Right lung (tissue), 5 donors: ENCODE data around the gene KLC1. TPM values are rescaled to one million over a fixed set of nuclear protein-coding genes. Genes with fewer than 3 reads are reported as not detected.

ENCODE experiments used
- DNase-seq, 2 donors: peaks; one replicate each; pipeline ENCODE4 v3.0.0-alpha.2; 2013
- polyA plus RNA-seq, 5 donors: library from polyadenylated mRNA; unstranded; fragments of 120-200 nt; gene quantifications; one replicate each; pipeline versions ENCODE4 v1.2.1 to v1.2.3, GENCODE V29; 2013; ENCODE audit warnings: inconsistent platforms in 1 of 5, low replicate concordance in 1 of 5; ENCODE audit not compliant: insufficient read length in 5 of 5, insufficient read depth in 1 of 5

Gene KLC1
- polyA plus RNA-seq, 5 donors, result 111 to 152 (median 142) TPM

DNA sequence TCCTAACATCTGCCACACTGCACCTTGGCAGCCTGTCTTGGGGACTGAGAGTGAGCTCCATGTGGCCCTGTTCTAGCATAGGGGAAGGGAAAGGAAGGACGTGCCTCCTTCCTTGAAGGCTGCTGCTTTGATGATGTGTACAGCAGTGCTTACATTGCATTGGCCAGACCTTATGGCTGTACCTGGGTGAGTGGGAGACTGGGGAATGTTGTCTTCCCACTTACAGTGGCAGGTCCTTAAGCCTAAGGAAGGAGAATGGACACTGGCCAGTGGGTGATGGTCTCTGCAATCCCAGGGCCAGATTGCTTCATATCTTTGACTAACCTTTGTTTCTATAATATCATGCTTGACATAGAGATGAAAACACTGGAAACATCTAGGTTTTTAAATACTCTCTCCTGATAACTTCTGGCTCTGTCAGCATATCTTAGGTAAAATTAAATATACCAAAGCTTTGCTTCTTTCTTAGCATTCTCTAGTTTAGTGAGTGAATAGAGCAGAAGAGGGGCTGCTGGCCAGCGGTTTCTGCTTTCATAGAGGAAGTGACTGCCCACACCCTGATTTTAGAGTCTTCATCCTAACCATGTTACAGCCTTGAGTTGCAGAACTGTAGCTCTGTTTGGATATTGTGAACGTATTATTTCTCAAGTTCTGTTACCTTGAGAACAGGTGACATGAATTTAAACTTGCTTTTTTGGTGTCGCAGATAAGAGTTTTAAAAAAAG, 27.2 kb downstream of the KLC1 start:
- DNase-seq, result no peak

DNA sequence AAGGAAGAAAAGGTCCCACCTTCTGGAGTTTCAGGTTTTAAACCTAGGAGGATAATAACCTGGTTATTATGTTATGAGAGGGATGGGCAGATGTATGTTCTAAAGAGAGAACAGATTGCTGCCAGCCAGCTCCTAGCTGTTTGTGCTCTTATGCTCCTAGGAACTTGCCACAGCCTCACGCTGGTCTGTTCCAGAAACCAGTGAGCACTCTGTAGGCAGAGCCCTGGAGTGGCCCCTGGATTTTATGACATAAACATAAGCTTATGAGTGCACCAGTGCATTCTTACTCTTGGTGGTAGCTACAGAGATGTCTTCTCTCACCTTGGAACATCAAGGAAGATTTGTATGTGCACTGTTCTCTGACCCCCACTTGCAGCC, 27.7 kb downstream of the KLC1 start:
- no peak for DNase-seq

DNA sequence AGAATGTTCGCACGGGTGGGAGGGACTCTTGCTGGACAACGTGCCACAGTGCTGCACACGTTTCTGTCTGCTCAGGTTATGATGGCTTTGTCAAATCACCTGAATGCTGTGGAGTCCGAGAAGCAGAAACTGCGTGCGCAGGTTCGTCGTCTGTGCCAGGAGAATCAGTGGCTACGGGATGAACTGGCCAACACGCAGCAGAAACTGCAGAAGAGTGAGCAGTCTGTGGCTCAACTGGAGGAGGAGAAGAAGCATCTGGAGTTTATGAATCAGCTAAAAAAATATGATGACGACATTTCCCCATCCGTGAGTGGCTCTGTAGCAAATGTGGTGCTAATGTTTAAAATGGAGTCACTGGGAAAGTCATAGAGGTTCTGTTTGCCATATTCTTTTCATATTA, 28.5 kb downstream of the KLC1 start:
- DNase-seq, result no peak

DNA sequence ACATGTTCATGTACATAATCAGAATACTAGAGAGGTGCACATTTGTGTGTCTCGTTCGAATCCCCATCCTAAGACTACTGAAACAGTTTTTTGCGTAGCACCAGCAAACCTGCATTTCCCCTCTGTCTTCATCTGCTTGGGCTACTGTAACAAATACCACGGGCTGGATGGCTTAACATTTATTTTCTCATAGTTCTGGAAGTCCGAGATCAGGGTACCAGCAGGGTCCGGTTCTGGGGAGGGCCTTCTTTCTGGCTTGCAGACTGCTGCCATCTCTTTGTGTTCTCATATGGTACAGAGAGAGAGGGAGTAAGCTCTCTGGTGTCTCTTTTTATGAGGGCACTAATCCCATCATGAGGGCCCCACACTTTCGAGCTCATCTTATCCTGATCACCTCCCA, 30.6 kb downstream of the KLC1 start:
- DNase-seq, result no peak

DNA sequence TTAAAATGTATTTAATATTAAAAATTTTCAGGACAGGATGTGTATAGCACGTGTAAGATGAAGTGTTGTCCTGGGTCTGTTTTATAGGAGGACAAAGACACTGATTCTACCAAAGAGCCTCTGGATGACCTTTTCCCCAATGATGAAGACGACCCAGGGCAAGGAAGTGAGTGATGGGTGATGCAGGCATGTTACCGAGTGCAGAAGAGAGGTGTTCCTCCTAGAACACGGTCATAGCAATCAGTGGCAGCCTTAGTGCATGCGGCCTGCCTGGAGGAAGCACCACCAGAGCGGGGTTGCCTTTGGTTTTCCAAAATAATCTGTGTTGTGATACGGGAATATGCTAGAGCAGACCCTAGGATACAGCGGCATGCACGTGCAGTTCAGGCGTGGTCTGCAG, 33.0 kb downstream of the KLC1 start:
- no peak for DNase-seq

DNA sequence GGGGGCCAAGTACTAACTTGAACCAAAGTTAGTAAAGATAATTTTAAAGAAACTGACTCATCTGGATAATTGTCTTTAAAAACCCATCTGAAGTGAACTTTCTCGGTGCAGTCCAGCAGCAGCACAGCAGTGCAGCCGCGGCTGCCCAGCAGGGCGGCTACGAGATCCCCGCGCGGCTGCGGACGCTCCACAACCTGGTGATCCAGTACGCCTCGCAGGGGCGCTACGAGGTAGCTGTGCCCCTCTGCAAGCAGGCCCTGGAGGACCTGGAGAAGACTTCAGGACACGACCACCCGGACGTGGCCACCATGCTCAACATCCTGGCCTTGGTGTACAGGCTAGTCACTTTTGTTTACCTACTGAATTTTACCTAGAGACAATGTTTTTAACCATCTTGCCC, 33.6 kb downstream of the KLC1 start:
- DNase-seq, result no peak

DNA sequence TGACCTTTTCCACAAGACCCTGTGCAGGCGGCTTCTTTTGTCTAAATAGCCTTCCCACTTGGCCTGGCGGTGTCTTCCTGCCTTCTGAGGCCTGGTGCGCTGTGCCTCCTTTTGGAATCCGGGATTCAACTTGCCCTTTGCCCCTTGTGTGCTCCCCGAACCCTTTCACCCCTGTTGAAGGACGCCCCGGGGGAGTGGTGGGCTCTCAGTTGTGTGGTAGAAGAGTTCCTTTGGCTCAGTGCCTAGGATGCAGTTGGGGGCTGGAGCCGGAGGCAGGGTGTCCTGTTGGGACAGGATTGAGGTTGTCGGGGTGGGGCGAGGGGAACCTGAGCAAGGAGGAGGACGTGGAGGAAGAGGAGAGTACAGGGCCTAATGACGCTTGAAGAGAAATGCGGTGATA, 34.5 kb downstream of the KLC1 start:
- DNase-seq, result no peak

DNA sequence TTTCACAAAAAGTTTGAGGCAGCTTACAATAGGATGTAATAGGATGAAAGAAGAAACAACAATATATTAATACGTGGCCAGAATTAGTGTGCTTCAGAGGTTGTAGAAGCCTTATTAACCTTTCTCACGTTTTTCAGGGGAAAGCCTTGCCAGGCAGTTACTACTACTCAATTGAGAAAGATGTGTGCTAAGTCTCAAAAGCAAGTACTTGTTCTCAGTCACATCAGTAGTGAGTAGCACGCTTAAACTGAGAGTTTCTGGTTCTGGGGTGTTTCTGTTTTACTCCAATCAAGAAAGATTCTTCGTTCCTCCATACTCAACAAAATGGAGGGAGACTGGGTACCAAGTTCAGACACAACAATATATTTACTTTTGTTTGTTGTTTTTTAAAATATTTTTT, 38.7 kb downstream of the KLC1 start:
- no peak for DNase-seq

DNA sequence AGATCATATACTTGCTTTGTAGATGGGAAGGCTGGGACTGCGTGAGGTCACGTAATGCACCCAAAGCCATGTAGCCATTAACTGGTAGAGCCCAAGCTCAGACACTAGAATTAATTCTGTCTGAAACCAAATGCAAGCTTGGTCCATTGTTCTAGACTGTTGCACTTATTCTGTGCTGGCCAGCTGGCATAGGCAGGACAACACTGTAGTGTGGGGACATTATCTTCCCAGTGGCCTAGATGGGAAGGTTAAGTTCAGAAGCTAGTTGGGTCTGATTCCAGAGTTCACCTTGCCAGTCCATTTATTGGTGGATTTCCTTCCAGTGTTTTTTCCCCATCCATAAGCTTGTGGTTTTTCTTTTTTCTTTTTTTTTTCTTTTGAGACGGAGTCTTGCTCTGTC, 39.1 kb downstream of the KLC1 start:
- DNase-seq, result no peak

DNA sequence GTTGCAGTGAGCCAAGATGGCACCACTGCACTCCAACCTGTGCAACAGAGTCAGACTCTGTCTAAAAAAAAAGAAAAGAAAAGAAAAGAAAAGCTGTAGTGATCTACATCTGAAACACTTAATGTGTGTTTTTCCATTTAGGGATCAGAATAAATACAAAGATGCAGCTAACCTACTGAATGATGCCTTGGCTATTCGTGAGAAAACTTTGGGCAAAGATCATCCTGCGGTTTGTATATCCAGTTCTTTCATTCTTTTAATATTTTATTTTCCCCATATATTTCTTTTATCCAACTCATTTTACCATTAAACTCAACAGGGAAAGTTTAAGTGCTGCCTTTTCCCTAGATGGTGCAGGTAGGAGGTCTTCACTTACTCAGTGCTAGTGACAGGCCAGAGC, 40.4 kb downstream of the KLC1 start:
- no peak for DNase-seq

DNA sequence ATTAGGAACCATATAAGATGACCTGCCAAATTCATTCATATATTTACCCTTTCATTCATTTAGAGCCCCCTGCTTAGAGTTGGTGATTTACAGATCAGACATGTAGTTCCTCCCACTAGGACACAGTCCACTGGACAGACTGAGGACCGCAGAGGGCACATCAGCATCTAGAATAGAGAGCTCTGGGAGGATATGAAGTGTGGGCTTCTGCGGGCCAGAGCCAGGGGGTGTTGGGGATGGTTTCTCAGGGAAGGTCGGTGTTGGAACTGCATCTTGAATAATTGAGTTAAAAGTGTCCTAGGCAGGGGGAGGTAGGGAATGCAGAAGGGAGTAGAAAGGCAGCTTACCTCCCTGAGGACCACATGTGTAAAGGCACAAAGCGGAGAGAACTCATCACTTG, 42.9 kb downstream of the KLC1 start:
- DNase-seq, result no peak

DNA sequence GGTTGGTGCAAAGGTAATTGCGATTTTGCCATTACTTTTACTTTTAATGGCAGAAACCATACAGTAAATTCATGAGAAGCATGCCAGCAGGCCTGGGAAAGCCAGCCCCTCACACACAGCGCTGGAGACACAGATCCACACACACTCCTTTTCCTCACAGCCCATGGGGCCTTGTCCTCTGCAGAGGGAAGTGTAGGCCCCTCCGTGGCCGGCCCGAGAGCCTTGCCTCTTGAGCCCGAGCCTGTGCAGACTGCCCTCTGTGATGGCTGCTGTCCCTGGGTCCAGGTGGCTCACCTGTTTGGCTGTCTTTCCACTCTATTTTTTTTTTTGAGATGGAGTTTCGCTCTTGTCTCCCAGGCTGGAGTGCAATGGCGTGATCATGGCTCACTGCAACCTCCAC, 46.9 kb downstream of the KLC1 start:
- no peak for DNase-seq

DNA sequence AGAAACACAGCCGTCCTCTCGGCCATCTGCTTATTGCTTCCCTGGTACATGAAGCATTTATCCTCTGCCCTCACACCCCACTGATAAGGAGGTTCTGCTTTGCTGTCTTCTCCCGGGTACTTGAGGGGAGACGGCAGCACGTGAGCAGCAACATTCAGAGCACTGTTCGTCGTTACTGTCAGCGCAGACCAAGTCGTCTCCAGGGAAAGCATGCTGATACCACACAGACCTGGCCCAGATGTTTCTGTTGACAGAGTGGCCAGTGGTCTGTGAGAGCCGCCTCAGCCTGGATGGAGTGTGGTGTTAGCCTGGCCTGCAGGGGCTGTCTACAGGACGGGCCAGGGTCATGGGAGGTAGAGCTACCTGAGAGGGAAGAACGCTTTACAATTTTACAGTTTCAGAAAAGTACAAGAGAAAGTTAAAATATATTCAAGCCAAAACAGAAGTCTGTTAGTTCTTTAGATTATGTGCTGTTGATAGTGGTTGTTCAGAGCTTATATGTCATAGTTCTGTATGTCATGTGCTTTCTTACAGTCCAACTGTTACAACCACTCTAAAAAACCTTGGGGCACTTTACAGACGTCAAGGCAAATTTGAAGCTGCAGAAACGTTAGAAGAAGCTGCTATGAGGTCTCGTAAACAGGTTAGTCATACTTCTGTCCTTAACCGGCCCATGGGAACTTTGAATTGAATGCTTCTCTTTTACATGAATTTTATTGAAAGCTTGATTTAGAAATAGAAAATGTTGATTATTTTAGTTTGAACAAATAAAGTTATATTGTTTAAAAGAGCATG, 48.1 kb downstream of the KLC1 start:
- DNase-seq, result no peak

DNA sequence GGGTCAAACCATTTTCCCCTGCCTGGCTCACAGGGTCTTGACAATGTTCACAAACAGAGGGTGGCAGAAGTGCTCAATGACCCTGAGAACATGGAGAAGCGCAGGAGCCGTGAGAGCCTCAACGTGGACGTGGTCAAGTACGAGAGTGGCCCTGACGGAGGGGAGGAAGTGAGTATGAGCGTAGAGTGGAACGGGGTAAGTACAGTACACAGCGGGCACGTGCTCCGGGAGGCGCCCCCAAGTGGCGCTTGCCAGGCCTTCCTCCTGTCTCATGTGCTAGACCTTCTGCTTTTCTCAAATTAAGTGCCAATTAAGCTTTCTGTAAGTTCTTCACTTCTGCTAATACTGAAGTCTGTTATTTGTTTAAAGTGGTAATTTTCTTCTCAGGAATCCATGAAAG, 50.3 kb downstream of the KLC1 start:
- no peak for DNase-seq

DNA sequence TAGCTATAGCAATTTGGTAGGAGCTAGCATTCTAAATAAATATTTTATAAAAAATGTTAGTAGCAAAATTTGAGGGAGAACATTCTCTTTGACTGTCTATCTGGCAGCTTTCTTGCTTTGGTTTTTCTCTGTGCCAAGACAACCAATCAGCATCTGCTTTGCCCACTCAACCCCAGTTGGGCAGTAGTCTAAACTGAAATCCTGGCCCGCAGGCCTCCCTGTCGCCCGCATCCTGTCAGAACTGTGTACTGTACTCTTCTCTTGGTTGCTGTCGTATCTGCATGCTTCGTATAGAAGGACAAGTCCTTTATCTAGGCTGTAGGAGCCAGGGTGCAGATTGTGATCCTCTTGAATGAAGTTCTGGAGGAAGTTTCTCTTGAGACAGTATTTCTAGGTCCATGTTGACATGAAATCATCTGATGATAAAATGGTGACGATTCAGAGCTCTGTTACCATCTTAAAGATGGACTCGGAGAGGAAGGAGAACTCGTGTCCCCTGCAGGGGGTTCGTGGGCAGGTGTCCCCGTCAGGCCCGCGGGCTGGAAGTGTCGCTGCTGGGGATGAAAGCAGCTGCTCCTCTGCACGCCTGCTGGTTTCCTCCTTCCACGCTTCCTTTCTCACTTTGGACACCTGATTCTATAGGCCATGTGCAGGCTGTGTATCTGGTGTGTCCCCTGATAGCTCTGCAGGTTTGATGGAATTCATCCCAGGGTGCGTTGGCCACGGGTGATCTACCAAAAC, 51.6 kb downstream of the KLC1 start:
- DNase-seq, result no peak

DNA sequence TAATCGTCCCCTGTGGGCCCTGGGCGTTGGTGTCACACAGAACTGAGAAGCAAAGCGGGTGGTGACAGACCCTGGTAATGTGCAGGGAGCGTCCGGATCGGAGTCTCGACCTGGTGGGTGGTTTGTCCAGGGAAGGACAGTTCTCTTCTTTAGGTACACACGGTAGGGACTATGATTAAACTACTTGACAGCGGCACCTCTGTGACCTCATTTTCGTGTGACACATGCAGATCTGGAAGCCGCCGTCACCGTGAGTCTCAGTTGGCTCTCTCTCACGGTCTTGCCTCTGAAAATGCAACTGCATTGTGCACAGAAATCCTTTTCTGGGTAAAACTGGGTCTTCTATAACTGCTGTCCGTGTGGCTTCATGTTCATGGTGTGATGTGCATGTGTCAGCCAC, 54.1 kb downstream of the KLC1 start:
- no peak for DNase-seq

DNA sequence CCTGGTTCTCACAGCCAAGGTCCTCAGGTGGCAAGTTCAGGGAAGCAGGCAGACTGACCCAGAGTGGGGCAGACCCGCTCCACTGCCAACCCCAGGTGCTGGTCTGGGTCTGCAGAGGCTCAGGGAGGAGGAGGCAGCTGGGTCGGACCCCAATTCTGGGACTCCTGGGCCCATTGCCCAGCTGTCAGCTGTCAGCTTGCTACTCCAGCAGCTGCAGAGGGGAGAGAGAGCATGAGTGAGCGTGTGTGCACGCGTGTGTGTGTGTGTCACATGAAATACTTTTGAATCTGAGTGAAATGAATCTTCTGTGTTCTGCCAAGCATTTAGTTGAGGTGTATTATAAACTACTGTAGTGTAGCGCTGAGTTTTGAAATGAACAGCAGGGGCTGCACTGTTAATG, 55.5 kb downstream of the KLC1 start:
- no peak for DNase-seq

DNA sequence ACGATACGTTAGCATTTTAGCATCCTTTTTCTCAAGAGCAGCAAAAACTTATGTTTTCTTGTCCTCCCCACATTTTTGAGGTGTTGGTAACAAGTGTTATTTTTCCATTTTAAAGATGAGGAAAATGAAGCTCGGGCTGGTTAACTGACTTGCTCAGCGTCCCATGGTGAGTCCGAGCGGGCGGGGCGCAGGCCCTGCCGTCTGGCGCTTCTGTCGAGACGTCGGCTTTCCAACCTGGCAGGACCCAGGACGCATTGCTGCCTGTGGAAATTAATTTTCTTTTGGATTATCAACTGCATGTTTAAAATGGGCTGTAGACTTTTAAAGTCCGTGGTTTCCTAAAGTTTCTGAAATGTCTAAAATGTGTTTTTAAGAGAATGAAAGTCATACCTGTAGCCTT, 55.9 kb downstream of the KLC1 start:
- DNase-seq, result no peak

DNA sequence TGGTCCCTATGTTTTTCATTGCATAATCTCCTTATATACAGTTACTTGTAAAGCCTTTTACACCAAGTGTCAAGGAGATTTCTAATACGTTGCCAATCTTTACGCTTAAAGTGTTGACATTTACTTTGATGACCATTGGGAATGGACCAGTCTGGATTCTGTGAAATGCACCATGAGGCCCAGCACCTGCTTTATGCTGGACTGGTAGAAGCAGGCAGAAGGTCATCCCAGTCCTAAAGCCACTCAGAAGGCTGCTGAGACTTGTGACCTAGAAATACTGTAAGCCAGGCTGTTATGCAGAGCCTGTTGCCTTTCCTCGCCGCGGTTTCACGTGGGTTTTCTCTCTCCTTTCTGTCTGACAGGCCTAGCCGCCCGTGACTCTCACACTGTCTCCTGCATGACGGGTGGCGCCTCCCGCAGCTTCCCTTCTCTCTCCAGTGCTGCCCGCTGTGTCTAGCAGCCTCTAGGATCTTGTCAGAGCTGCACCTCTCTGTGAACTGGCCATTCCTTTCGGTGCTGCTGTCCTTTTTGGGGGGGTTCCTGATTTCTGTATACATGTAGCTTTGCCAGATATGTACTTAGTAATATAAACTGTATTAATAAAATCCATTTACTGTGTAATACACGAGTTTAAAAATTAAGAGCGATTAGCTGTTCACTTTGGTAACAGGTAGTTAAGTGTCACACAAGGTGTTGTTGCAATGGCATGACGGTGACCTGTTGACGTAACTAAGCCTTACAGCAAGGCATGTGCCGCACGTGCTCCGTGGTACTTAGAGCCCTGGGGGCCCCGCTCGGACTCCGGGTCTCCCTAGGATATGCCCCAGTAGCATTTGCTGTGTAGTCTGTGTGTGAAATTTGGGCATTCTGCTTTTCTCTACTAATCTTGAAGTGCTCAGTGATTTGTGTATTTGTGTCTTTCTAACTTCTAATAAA, 56.5 kb downstream of the KLC1 start:
- no peak for DNase-seq

DNA sequence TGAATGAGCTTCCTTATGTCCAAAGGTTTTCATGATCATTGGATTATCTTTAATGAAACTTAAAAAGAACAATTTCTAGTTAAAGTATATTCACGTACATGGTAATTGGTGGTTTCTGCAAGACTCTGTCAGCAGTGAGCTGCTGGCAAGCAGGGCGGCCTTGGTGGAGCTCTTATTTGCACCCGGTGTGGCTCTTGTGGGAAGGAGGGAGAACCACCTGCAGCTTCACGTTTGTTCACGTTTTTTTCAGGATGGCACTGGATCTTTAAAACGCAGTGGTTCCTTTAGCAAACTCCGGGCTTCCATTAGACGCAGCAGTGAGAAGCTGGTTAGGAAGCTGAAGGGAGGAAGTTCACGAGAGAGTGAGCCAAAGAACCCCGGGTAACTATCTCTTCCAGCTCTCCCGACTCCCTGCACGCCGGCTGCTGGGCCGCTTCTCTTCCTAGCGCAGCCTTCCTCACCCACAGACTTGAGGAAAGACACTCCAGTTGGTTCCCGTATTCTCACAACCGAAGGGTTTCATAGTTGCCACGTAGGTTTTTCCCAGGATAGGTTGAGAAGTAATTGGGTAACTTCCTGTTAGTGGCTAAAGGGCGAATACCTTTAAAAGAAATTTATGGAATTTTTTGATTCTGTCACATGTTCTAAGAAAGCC, 57.9 kb downstream of the KLC1 start:
- DNase-seq, result no peak

DNA sequence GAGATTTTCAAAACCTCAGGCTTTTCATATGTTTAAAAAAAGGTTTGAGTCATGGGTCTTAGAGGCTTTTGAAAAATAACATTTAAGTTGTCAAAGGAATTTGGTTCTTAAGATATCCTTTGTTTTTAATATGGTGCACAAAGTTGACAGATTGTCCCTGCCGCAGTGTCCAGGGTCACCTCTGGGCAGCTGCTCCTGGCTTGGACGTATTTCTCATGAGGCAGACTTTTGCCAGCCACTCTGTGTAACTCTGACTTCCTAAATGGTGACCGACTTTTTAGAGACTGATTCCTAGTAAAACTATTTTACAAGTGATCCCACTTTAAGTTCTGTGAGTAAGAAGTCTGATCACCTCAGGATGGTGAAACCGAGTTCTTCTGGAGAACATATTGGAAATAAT, 58.7 kb downstream of the KLC1 start:
- no peak for DNase-seq
